HCT116 (cell line): ENCODE data around the gene DCUN1D1. TPM values are rescaled to one million over a fixed set of nuclear protein-coding genes. Genes with fewer than 3 reads are reported as not detected.

Experiments
- ATAC-seq: fragments of 200-7000 bp; cut with Tn5 transposase; 2 replicates; pipeline ENCODE4 v1.9.1; 2020; ENCODE audit warnings: mild to moderate bottlenecking, moderate library complexity
- BruUV-seq: library from RNA; stranded (reverse); fragments of 400-500 nt; replicated peaks from 2 replicates; lab custom pipeline; 2021; lab: Mats Ljungman, UMichigan
- CTCF ChIA-PET: fragments of 300-600 bp; sonication (Branson Sonifier 250); formaldehyde crosslinking; loops from one replicate; lab custom pipeline; 2021; ENCODE audit warnings: antibody characterized with exemption; lab: Charles Lee
- POLR2A ChIA-PET: fragments of 300-600, 350-600 bp; sonication (Branson Sonifier 250); formaldehyde crosslinking; loops from one replicate; lab custom pipeline; 2021; ENCODE audit warnings: antibody characterized with exemption; lab: Charles Lee
- RAD21 ChIA-PET, 2 experiments: fragments of 300-600 bp; sonication (Branson Sonifier 250); formaldehyde crosslinking; loops; one replicate each; lab custom pipeline; 2023; ENCODE audit warnings: low total read pairs in 2 of 2; ENCODE audit not compliant: uncharacterized antibody in 2 of 2, unreplicated experiment in 2 of 2, low non-redundant PET in 1 of 2; lab: Charles Lee
- DNase-seq: peaks from one replicate; pipeline ENCODE4 v3.0.0-alpha.2; 2010; ENCODE audit warnings: low read depth, low spot score
- H2AFZ ChIP-seq: fragments of 200-600 bp; shearing (Covaris generic), sonication (generic); 2 replicates; pipeline ENCODE4 v1.6.1; 2017; ENCODE audit warnings: low read depth, mixed run types, mixed read lengths, antibody characterized with exemption, low read length; ENCODE audit not compliant: poor library complexity, severe bottlenecking
- H3K27ac ChIP-seq: 2 replicates; pipeline ENCODE4 v1.5.1; 2012; ENCODE audit warnings: low read depth, low read length
- H3K27me3 ChIP-seq: fragments of 200-600 bp; sonication (generic); 2 replicates; pipeline ENCODE4 v1.6.1; 2016; ENCODE audit warnings: mixed run types, low read length, mixed read lengths; ENCODE audit not compliant: insufficient read depth
- H3K36me3 ChIP-seq, 2 experiments: fragments of 200-500 bp in 1 of 2; fragments of 200-600 bp in 1 of 2; sonication (Bioruptor generic) in 1 of 2; sonication (generic) in 1 of 2; 2 replicates each; pipeline versions ENCODE4 v1.5.1 to v1.6.1; 2014 to 2016; ENCODE audit warnings: low read length in 2 of 2, inconsistent platforms in 1 of 2, mixed read lengths in 1 of 2, mixed run types in 1 of 2; ENCODE audit not compliant: insufficient read depth in 2 of 2, control insufficient read depth in 1 of 2
- H3K4me1 ChIP-seq, 2 experiments: fragments of 200-600 bp in 1 of 2; sonication (generic) in 1 of 2; 2 replicates each; pipeline versions ENCODE4 v1.5.1 to v1.6.1; 2012 to 2017; ENCODE audit warnings: low read length in 2 of 2, inconsistent platforms in 1 of 2, mild to moderate bottlenecking in 1 of 2, mixed read lengths in 1 of 2, mixed run types in 1 of 2, moderate library complexity in 1 of 2; ENCODE audit not compliant: insufficient read depth in 2 of 2, control insufficient read depth in 1 of 2
- H3K4me2 ChIP-seq: fragments of 200-600 bp; sonication (generic); 2 replicates; pipeline ENCODE4 v1.6.1; 2017; ENCODE audit warnings: mixed run types, low read length, mixed read lengths
- H3K4me3 ChIP-seq, 2 experiments: fragments of 200-600 bp in 1 of 2; sonication (generic) in 1 of 2; replicated peaks in 1 of 2; 2 replicates each; pipeline ENCODE4 v1.5.1; 2011 to 2016; ENCODE audit warnings: low read length in 2 of 2, control low read depth in 1 of 2, low read depth in 1 of 2, mild to moderate bottlenecking in 1 of 2, mixed read lengths in 1 of 2, mixed run types in 1 of 2
- H3K79me2 ChIP-seq: fragments of 200-600 bp; sonication (generic); 2 replicates; pipeline ENCODE4 v1.6.1; 2017; ENCODE audit warnings: mild to moderate bottlenecking, mixed run types, low read length, moderate library complexity, mixed read lengths; ENCODE audit not compliant: insufficient read depth
- H3K9ac ChIP-seq: fragments of 200-600 bp; sonication (generic); 2 replicates; pipeline ENCODE4 v1.6.1; 2016; ENCODE audit warnings: low read length, mixed read lengths
- H3K9me2 ChIP-seq: fragments of 200-600 bp; sonication (generic), shearing (Covaris generic); 2 replicates; pipeline ENCODE4 v1.6.1; 2017; ENCODE audit warnings: mixed run types, mild to moderate bottlenecking, moderate library complexity; ENCODE audit not compliant: insufficient read depth
- H3K9me3 ChIP-seq, 2 experiments: fragments of 200-500 bp in 1 of 2; fragments of 200-600 bp in 1 of 2; sonication (Bioruptor generic) in 1 of 2; sonication (generic) in 1 of 2; 2 replicates each; pipeline ENCODE4 v1.6.1; 2014 to 2017; ENCODE audit warnings: low read length in 2 of 2, mixed read lengths in 2 of 2, inconsistent platforms in 1 of 2, low read depth in 1 of 2, mild to moderate bottlenecking in 1 of 2, mixed run types in 1 of 2, moderate library complexity in 1 of 2; ENCODE audit not compliant: control insufficient read depth in 1 of 2, insufficient read depth in 1 of 2
- H4K20me1 ChIP-seq: fragments of 200-600 bp; sonication (generic), shearing (Covaris generic); 2 replicates; pipeline ENCODE4 v1.6.1; 2017; ENCODE audit warnings: mixed run types, mild to moderate bottlenecking, moderate library complexity; ENCODE audit not compliant: insufficient read depth
- CBX3 ChIP-seq: IDR thresholded peaks from 2 replicates; pipeline ENCODE4 v1.6.1; 2012; ENCODE audit warnings: low read depth
- EGR1 ChIP-seq: IDR thresholded peaks from 2 replicates; pipeline ENCODE4 v1.6.1; 2012; ENCODE audit warnings: low read depth
- JUND ChIP-seq: IDR thresholded peaks from 2 replicates; pipeline ENCODE4 v1.6.1; 2012
- POLR2A ChIP-seq: IDR thresholded peaks from 2 replicates; pipeline ENCODE4 v1.7.0; 2011; ENCODE audit warnings: borderline replicate concordance; ENCODE audit not compliant: insufficient read depth, insufficient read length; ENCODE audit errors: extremely low read depth
- RAD21 ChIP-seq: IDR thresholded peaks from 2 replicates; pipeline ENCODE4 v1.6.1; 2012; ENCODE audit warnings: low read depth, mild to moderate bottlenecking
- REST ChIP-seq: IDR thresholded peaks from 2 replicates; pipeline ENCODE4 v1.6.1; 2012; ENCODE audit warnings: low read depth
- SP1 ChIP-seq: IDR thresholded peaks from 2 replicates; pipeline ENCODE4 v1.6.1; 2012; ENCODE audit warnings: low read depth
- TCF7L2 ChIP-seq: IDR thresholded peaks from 2 replicates; pipeline ENCODE4 v1.7.0; 2011; ENCODE audit warnings: borderline replicate concordance, inconsistent platforms; ENCODE audit not compliant: insufficient read depth, insufficient read length; ENCODE audit errors: extremely low read depth
- YY1 ChIP-seq: IDR thresholded peaks from 2 replicates; pipeline ENCODE4 v1.6.1; 2011; ENCODE audit warnings: low read length, low read depth, moderate library complexity, mild to moderate bottlenecking; ENCODE audit not compliant: insufficient replicate concordance; ENCODE audit errors: extremely low read depth
- intact Hi-C: fragments of 100-400 bp; cut with micrococcal nuclease; formaldehyde crosslinking; loops from 2 replicates; pipeline ENCODE4 v1.10.0; 2022
- total RNA-seq: library from RNA; stranded (reverse); gene quantifications from one replicate; pipeline ENCODE4 v1.2.1, GENCODE V29; 2021; ENCODE audit not compliant: unreplicated experiment
- TF ChIP-seq, protein P1 (sequence below), 3 experiments: fragments of 200-600 bp in 1 of 3; sonication (generic) in 1 of 3; IDR thresholded peaks in 2 of 3; conservative IDR thresholded peaks in 1 of 3; 2 replicates each; pipeline ENCODE4 v1.5.1; 2012 to 2017; ENCODE audit warnings: low read depth in 2 of 3, low read length in 2 of 3, antibody characterized with exemption in 1 of 3, borderline replicate concordance in 1 of 3, control low read depth in 1 of 3, mild to moderate bottlenecking in 1 of 3, mixed read lengths in 1 of 3, mixed run types in 1 of 3, moderate library complexity in 1 of 3; ENCODE audit not compliant: insufficient read depth in 1 of 3
- TF ChIP-seq, protein P2 (sequence below): IDR thresholded peaks from 2 replicates; pipeline ENCODE4 v1.6.1; 2012
- TF ChIP-seq, protein P3 (sequence below): IDR thresholded peaks from 2 replicates; pipeline ENCODE4 v1.6.1; 2011; ENCODE audit warnings: mild to moderate bottlenecking, low read length, moderate library complexity; ENCODE audit not compliant: insufficient replicate concordance; ENCODE audit errors: extremely low read depth

DCUN1D1 gene
- total RNA-seq, 1 experiment from 2014 or later: 46.9 TPM

- H3K27ac ChIP-seq: no peak overlapping the region
- ATAC-seq: no peak
Measured at GRCh38 chr3:183013074-183013473, 32.7 kb upstream of the DCUN1D1 start.

DNA sequence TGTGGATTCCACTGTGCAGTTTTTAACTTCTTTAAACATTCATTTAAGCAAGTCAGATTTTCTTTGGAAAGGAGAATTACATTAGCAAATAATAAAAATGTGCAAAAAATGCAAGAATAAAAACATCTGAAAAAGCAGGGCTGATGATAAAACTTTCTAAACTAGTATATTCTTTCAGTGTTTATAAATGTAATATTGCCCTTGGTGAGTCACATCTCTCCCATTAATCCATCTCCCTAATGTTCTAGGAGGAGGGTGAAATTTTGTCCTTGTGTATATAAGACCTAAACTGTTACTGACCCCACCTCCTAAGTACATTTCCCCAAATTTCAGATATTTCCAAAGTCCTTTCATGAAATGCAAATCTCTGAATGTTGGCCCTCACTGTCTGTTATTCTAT, 28.5 kb upstream of the DCUN1D1 start:
- ATAC-seq (no peak), DNase-seq (no peak)
- intact Hi-C loops: no loop called here
- H3K4me3 ChIP-seq: no peak overlapping the region
- H3K4me2 ChIP-seq: no peak overlapping the region
- no peak overlapping the region for H2AFZ ChIP-seq
- no peaks in the 10 kb centered on the region for H3K36me3 ChIP-seq
- no peak overlapping the region for H3K9ac ChIP-seq
- H3K9me3 ChIP-seq: no peaks in the 10 kb centered on the region
- no TSS peak for BruUV-seq
- H3K4me1 ChIP-seq: no peaks in the 10 kb centered on the region
- CTCF ChIA-PET: no interaction called here
- no peak overlapping the region for H3K27ac ChIP-seq
- RAD21 ChIA-PET: no interaction called here
- POLR2A ChIA-PET: no interaction called here
- no peaks in the 10 kb centered on the region for H3K9me2 ChIP-seq
- H3K27me3 ChIP-seq: no peaks in the 10 kb centered on the region
- no peaks in the 10 kb centered on the region for H3K79me2 ChIP-seq
- no peaks in the 10 kb centered on the region for H4K20me1 ChIP-seq
- TF ChIP-seq CBX3 (no peak), SP1 (no peak), RAD21 (no peak), YY1 (no peak), REST (no peak), JUND (no peak), POLR2A (no peak), TCF7L2 (no peak)
- TF ChIP-seq, protein P1, sequence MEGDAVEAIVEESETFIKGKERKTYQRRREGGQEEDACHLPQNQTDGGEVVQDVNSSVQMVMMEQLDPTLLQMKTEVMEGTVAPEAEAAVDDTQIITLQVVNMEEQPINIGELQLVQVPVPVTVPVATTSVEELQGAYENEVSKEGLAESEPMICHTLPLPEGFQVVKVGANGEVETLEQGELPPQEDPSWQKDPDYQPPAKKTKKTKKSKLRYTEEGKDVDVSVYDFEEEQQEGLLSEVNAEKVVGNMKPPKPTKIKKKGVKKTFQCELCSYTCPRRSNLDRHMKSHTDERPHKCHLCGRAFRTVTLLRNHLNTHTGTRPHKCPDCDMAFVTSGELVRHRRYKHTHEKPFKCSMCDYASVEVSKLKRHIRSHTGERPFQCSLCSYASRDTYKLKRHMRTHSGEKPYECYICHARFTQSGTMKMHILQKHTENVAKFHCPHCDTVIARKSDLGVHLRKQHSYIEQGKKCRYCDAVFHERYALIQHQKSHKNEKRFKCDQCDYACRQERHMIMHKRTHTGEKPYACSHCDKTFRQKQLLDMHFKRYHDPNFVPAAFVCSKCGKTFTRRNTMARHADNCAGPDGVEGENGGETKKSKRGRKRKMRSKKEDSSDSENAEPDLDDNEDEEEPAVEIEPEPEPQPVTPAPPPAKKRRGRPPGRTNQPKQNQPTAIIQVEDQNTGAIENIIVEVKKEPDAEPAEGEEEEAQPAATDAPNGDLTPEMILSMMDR (IDR thresholded peaks at IDR 0.05 in 2 of 3, conservative IDR thresholded peaks at IDR 0.05 in 1 of 3; ENCODE audit: borderline replicate concordance in 1 of 3, insufficient read depth in 1 of 3, low read depth in 2 of 3, low read length in 2 of 3): no peak
- TF ChIP-seq, protein P2, sequence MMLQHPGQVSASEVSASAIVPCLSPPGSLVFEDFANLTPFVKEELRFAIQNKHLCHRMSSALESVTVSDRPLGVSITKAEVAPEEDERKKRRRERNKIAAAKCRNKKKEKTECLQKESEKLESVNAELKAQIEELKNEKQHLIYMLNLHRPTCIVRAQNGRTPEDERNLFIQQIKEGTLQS: no peak

More at GRCh38 chr3:183013074-183013473, 32.7 kb upstream of the DCUN1D1 start:
- Histone ChIP-seq H3K4me1 (no peaks in the 10 kb centered on the region), H3K36me3 (0 out of 4 replicates have a peak, but pooled peaks cover 0 to 7% of the 10 kb centered on the region in 2 experiments), H3K79me2 (no peaks in the 10 kb centered on the region), H3K9ac (no peak overlapping the region), H3K9me2 (no peaks in the 10 kb centered on the region), H2AFZ (no peak overlapping the region), H3K4me2 (no peak overlapping the region), H3K27me3 (no peaks in the 10 kb centered on the region), H3K9me3 (no peaks in the 10 kb centered on the region), H3K4me3 (no peak overlapping the region), H4K20me1 (no peaks in the 10 kb centered on the region)
- no peak for DNase-seq
- POLR2A ChIA-PET: no interaction called here
- TF ChIP-seq EGR1: no peak
- TF ChIP-seq, protein P3, sequence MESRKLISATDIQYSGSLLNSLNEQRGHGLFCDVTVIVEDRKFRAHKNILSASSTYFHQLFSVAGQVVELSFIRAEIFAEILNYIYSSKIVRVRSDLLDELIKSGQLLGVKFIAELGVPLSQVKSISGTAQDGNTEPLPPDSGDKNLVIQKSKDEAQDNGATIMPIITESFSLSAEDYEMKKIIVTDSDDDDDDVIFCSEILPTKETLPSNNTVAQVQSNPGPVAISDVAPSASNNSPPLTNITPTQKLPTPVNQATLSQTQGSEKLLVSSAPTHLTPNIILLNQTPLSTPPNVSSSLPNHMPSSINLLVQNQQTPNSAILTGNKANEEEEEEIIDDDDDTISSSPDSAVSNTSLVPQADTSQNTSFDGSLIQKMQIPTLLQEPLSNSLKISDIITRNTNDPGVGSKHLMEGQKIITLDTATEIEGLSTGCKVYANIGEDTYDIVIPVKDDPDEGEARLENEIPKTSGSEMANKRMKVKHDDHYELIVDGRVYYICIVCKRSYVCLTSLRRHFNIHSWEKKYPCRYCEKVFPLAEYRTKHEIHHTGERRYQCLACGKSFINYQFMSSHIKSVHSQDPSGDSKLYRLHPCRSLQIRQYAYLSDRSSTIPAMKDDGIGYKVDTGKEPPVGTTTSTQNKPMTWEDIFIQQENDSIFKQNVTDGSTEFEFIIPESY: no peak
- no peak for TF ChIP-seq CBX3
- RAD21 ChIA-PET: no interaction called here
- intact Hi-C loops: no loop called here
- CTCF ChIA-PET: no interaction called here
- BruUV-seq: no TSS peak
